Breast epithelium (tissue), 4 donors: ENCODE measurements around the gene OR2T2. TPM values are rescaled to one million over a fixed set of nuclear protein-coding genes. Genes with fewer than 3 reads are reported as not detected.
"Not testable (repeated sequence)": the region's sequence is repeated elsewhere in the genome, so short reads cannot be mapped to it uniquely, and the experiment has no call there.

ENCODE experiments used
- DNase-seq, 2 donors: peaks; one replicate each; pipeline ENCODE4 v3.0.0-alpha.2; 2019; ENCODE audit warnings: low spot score in 2 of 2
- H3K27ac ChIP-seq, 2 donors: fragments of 200-600 bp; sonication (generic) in 1 of 2; one replicate each; pipeline ENCODE4 v1.5.1; 2016 to 2019; ENCODE audit warnings: mild to moderate bottlenecking in 1 of 2
- H3K27me3 ChIP-seq, 2 donors: fragments of 200-600 bp; sonication (generic) in 1 of 2; one replicate each; pipeline versions ENCODE4 v1.5.1 to v1.6.0; 2017 to 2019; ENCODE audit warnings: control low read depth in 1 of 2, mild to moderate bottlenecking in 1 of 2
- H3K36me3 ChIP-seq: fragments of 200-600 bp; one replicate; pipeline ENCODE4 v1.5.1; 2019
- H3K4me1 ChIP-seq, 2 donors: fragments of 200-600 bp; sonication (generic); one replicate each; pipeline ENCODE4 v1.5.1; 2016 to 2019; ENCODE audit warnings: control low read depth in 1 of 2
- H3K4me3 ChIP-seq, 3 donors: fragments of 200-600 bp; sonication (generic); 1 replicate in 2 of 3; 2 replicates in 1 of 3; pipeline ENCODE4 v1.5.1; 2016 to 2019; ENCODE audit warnings: mild to moderate bottlenecking in 3 of 3, moderate library complexity in 2 of 3
- H3K9me3 ChIP-seq, 2 donors: fragments of 200-600 bp; sonication (generic) in 1 of 2; one replicate each; pipeline ENCODE4 v1.5.1; 2016 to 2019; ENCODE audit warnings: control low read depth in 1 of 2
- intact Hi-C: fragments of 100-400 bp; cut with DNase I; formaldehyde crosslinking; loops from one replicate; pipeline ENCODE4 v1.15.1; 2023; ENCODE audit warnings: low total_unique reads
- total RNA-seq, 3 donors: library from RNA; depleted of rRNA; stranded (reverse); fragments of >200 nt; gene quantifications; one replicate each; pipeline ENCODE4 v1.1.0, GENCODE V29; 2016

Gene OR2T2
- total RNA-seq, 3 donors from 2014 or later: not detected

DNA sequence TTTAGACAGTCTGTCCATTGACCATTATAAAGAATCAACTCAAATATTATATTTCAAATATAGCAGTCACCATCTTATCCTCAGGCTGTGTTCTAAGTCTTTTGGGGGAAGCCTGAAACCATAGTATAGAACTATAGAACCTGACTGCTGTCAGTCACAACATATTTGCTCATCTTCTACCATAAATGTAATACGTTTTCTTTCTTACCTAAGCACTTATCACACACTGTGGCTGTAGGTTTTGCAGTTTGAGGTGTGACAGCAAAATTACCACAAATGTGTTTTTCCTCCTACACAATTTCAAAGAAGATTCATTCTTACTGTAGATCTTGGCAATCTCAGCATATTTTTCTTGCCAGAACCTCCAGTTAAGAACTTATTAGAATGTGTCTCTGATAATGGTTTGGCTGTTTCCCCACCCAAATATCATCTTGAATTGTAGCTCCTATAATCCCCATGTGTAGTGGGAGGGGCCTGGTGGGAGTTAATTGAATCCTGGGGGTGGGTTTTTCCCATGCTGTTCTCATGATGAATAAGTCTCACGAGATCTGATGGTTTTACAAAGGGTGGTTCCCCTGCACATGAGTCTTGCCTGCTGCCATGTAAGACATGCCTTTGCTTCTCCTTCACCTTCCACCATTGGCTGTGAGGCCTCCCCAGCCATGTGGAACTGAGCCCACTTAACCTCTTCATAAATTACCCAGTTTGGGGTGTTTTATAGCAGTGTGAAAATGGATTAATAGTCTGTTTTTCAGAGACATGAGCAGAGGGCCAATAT is 2.7 kb upstream of the OR2T2 start:
- intact Hi-C loops, H3K9me3 ChIP-seq, H3K36me3 ChIP-seq, H3K27me3 ChIP-seq, H3K4me3 ChIP-seq, H3K4me1 ChIP-seq, DNase-seq, H3K27ac ChIP-seq: not testable (repeated sequence)

DNA sequence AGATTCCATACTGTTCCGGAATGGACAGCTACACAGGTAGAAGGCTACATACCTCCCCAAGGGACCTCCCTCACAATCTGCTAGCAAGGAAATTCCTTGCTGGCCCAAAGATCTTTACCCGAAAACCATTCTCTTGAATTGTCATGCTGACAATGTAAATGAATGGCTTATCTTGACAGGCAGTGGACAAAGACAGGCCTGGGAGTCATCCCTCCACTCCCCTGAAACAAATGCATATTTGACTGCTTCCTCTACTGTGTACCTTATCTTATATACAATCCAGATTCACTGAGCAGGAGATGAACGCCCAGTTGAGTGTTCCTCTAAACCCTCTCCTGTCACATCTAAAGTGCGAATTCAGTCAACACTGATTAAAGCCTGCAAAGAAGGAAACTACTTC is 834 bp upstream of the OR2T2 start:
- H3K36me3 ChIP-seq, H3K9me3 ChIP-seq, H3K27ac ChIP-seq, DNase-seq, H3K4me1 ChIP-seq, H3K27me3 ChIP-seq, intact Hi-C loops, H3K4me3 ChIP-seq: not testable (repeated sequence)

DNA sequence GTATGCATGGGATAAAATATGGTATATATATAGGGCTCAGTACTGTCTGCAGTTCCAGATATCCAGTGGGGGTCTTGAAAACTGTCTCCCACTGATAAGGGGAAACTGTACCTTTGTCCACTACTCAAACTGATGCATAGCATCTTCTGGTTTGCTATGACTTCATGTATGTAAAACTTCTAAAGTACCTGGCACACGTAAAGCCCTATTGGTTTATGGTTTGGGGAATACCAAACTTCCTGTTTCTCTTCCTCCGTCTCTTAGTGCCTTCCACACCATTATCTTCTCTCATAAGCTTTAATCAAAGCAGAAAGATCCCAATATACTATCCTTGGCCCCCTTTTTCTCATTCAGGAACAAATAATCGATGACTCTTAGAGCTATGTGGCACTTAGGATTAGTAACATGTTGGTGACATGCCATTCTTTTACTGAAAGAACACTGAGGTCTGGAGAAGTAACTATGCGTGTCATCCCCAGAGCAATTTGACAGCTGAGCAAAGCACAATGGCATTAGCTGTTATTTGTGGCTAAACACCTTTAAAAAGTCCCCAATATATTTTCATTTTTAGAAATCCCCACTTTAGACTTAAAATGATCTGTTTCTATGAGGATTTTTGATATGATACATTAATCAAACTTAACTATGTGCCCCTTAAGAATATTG is 3.1 kb downstream of the OR2T2 start:
- H3K4me3 ChIP-seq, H3K27ac ChIP-seq, intact Hi-C loops, H3K4me1 ChIP-seq, DNase-seq, H3K27me3 ChIP-seq, H3K9me3 ChIP-seq, H3K36me3 ChIP-seq: not testable (repeated sequence)

DNA sequence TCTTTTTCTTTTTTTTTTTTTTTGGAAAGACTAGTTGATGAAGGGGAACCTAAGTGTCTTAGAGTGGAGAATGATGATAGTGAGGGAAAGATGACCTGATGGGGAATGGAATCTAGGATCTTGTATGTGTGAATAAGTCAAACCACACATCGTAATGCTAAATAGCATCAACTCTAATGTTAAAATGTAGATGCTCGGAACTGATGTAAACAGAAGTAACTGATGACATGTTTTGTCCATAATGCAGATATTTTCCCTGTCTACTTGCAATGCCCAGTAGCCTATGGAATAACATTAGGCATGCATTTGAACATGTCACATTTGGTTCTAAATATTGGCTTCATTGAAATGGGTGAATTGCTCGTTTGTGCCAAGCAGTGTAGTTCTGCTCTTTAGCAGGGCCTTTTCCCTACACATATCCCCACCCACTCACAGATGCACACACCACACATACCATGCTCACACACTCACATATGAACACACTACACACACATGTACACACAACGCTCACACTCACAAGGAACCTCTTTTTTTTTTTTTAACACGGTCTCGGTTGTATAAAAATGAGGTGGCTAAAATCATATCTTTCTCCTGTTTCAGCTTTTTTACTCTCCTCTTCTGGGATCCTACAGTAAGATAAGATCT is 4.5 kb downstream of the OR2T2 start:
- H3K27me3 ChIP-seq, H3K27ac ChIP-seq, H3K36me3 ChIP-seq, H3K4me1 ChIP-seq, intact Hi-C loops, H3K9me3 ChIP-seq, DNase-seq, H3K4me3 ChIP-seq: not testable (repeated sequence)

DNA sequence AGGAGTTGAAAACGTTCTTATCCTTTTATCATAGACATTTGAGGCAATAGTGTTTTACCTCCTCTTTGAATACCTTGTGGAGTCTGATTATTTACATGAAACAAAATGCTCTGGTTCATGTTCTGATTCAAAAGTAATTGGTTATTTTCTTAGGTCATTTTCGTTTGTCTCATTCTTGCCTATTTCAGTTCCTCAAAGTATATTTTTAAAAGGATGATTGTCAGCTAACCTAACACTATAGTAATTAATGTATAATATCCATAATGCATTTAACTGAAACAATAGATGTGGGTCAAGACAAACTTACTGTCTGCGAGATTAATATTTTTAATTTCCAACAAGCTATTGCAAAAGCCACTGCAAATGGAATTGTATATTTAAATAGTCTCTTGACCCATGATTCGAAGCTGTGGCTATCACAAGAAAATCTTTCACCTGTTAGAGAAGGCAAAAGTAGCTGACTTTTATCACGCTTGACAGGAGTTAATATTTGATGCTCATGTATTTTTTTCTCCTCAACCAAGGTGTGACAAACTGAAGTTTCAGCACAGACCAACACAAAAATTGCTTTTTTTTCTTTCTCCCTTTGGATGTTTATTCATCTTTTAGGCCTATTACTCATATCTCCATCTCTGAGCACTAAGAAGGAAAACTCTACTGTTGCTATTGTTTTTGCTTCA is 5.2 kb downstream of the OR2T2 start:
- H3K27me3 ChIP-seq, intact Hi-C loops, H3K27ac ChIP-seq, H3K36me3 ChIP-seq, DNase-seq, H3K4me3 ChIP-seq, H3K4me1 ChIP-seq, H3K9me3 ChIP-seq: not testable (repeated sequence)

DNA sequence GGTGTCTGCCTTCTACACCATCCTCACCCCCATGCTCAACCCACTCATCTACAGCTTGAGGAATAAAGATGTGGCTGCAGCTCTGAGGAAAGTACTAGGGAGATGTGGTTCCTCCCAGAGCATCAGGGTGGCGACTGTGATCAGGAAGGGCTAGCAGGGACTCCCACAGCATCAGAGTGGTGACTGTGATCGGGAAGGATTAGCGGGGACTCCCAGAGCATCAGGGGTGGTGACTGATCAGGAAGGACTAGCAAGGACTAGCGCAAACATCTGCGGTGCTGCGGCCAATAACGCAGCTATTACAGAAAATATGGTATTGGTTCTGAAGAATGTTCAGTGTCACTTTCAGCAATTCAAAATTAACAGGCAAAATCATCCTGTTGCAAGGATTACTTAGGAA is 8.2 kb downstream of the OR2T2 start:
- H3K4me3 ChIP-seq, H3K36me3 ChIP-seq, intact Hi-C loops, H3K27ac ChIP-seq, H3K9me3 ChIP-seq, H3K4me1 ChIP-seq, H3K27me3 ChIP-seq, DNase-seq: not testable (repeated sequence)

DNA sequence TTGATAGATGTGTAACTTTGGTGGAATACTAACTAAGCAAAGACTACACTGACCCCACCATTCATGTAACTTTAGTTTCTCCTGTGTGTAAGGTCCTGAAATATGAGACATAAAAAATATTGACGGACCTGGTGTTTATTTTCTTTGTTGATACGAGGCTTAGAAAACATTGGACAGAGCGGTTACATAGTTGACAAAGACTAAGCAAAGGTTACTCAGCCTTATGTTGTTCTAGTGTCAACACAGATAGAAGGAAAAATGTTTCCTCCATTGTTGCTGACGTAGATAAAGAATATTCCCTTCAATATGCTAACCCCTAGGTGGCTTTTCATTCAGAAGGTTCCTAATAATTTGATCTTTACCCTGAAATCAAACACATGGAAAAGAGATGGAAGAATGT is 9.6 kb downstream of the OR2T2 start:
- H3K27me3 ChIP-seq, intact Hi-C loops, H3K9me3 ChIP-seq, DNase-seq, H3K27ac ChIP-seq, H3K36me3 ChIP-seq, H3K4me1 ChIP-seq, H3K4me3 ChIP-seq: not testable (repeated sequence)

DNA sequence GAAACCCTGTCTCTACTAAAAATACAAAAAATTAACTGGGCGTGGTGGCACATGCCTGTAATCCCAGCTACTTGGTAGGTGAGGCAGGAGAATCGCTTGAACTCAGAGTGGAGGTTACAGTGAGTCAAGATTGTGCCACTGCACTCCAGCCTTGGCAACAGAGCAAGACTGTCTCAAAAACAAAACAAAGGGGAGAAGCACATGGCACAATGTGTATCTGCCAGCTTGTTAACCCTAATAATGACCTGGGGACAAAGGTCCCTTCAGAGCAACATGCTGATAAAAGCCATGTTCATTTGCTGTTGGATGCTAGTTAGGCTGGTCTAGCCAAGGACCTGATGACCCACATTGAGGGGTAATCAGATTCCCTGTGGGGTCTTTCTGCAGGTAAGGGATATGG is 11.2 kb downstream of the OR2T2 start:
- H3K27ac ChIP-seq, H3K36me3 ChIP-seq, DNase-seq, H3K4me3 ChIP-seq, H3K27me3 ChIP-seq, intact Hi-C loops, H3K4me1 ChIP-seq, H3K9me3 ChIP-seq: not testable (repeated sequence)

DNA sequence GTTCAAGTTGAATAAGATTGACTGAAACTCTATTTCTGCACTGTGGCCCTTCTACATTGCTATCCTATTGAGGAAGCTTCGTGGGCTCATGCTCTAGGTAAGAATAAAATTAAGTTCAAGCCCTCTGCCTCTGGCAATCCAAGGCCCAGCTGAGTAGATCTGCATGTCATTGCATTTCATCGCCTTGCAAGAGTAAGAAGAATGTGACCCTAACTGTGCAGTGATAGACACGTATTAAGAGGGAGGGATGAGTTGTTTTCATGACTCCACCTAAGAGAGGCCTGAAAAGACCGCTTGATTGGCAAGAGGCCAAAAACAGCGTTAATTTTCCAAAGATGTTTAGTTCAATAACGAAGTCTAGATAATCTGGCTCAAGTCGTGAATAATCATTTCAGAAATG is 13.7 kb downstream of the OR2T2 start:
- intact Hi-C loops, H3K27me3 ChIP-seq, H3K9me3 ChIP-seq, H3K36me3 ChIP-seq, H3K27ac ChIP-seq, DNase-seq, H3K4me1 ChIP-seq, H3K4me3 ChIP-seq: not testable (repeated sequence)
